Testis (tissue), 2 donors: Measurements from ENCODE around the gene TTLL1.

Experiments
- POLR2A ChIP-seq: fragments of 450-650 bp; IDR thresholded peaks from one replicate; pipeline ENCODE4 v1.6.1; 2017; ENCODE audit warnings: antibody characterized with exemption, mild to moderate bottlenecking, moderate library complexity
- TF ChIP-seq, protein P1 (sequence below), 3 experiments: fragments of 450-650 bp in 2 of 3; fragments of 200-600 bp in 1 of 3; sonication (generic) in 1 of 3; IDR thresholded peaks; one replicate each; pipeline ENCODE4 v1.5.1; 2016 to 2019; ENCODE audit warnings: antibody characterized with exemption in 3 of 3, mild to moderate bottlenecking in 2 of 3, moderate library complexity in 1 of 3

DNA sequence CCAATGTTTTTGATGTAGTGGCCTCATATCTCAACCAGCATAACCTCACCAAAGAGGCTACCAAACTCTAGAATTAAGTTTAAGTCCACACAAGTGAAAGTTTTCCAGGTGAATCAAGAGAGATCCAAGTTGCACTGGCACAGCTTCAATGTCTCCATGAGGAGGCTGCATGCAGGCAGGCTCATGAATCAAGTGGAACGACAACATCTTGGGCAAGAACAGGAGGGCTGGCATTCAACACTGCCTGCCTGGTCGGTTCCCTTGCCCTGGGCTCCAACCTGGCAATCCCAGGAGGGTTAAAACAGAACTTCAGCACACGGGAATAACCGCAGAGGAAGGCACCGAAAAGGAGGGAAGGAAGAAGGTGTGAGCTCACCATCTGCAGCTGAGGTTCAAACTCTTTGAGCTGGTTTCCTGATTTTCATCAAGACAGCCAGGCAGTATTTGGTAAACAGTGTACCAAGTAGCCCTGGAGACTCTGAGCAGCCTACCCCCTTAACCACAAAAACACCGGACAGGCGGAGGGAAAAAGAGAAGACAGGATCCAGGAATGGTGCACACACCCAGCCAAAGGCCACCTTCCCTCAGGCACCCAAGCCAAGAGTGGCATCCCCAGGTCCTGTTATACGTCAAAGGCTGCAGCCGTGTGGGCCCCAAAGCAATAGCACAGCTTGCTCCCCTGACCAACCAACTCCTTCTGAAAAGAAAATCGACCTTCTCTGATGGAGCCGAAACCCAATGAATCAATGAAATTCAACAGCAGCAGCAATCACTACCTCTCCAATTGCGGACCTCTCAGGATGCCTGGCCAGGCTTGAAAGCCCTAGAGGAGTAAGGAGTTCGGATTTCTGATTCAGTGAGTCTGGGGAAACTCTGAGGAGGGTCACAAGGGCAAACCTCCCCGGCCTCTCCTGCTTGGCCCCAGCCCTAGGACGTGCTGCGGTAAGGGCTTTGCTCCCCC lies 75.6 kb downstream of the TTLL1 start:
- TF ChIP-seq, protein P1, sequence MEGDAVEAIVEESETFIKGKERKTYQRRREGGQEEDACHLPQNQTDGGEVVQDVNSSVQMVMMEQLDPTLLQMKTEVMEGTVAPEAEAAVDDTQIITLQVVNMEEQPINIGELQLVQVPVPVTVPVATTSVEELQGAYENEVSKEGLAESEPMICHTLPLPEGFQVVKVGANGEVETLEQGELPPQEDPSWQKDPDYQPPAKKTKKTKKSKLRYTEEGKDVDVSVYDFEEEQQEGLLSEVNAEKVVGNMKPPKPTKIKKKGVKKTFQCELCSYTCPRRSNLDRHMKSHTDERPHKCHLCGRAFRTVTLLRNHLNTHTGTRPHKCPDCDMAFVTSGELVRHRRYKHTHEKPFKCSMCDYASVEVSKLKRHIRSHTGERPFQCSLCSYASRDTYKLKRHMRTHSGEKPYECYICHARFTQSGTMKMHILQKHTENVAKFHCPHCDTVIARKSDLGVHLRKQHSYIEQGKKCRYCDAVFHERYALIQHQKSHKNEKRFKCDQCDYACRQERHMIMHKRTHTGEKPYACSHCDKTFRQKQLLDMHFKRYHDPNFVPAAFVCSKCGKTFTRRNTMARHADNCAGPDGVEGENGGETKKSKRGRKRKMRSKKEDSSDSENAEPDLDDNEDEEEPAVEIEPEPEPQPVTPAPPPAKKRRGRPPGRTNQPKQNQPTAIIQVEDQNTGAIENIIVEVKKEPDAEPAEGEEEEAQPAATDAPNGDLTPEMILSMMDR (IDR thresholded peaks at IDR 0.05) = no peak
- no peak for TF ChIP-seq POLR2A
